Hematopoietic multipotent progenitor cell treated with erythropoietin and hydrocortisone succinate and interleukin-3 and kit ligand, for 17 days (in vitro differentiated cells): ENCODE data around the gene ALS2.
"Not testable (repeated sequence)": the region's sequence is repeated elsewhere in the genome, so short reads cannot be mapped to it uniquely, and the experiment has no call there.

Experiments
- DNase-seq: peaks from one replicate; pipeline ENCODE4 v3.0.0-alpha.2; 2015; ENCODE audit warnings: low spot score

Gene ALS2

GRCh38 chr2:201780674-201781493 is at the start of gene ALS2:
ALS2 (minus strand) TSS chr2:201780933; CDS start chr2:201768885, 12,048 bp downstream.
- DNase-seq, result peak; percentile 94

DNA sequence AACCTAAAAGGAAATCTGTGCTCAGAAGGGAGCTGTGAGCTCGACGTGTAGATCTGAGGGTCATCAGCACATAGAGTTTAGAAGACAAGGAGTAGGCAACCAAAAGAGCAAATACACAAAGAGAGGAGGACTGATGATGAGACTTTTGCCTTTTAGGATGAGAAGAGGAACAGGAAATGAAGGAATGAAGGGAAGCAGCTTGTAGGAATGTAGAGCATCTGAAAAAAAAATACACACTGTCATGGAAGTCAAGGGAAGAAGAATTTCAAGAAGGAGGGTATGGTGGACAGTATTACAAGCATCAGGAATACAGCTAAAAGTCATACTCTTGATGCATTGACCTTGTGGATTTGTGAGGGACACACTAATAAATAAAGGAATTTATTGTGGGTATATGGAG is 47.5 kb upstream of the ALS2 start:
- no peak for DNase-seq

- no peak for DNase-seq
Observed at GRCh38 chr2:201827621-201828020, 46.9 kb upstream of the ALS2 start.

DNA sequence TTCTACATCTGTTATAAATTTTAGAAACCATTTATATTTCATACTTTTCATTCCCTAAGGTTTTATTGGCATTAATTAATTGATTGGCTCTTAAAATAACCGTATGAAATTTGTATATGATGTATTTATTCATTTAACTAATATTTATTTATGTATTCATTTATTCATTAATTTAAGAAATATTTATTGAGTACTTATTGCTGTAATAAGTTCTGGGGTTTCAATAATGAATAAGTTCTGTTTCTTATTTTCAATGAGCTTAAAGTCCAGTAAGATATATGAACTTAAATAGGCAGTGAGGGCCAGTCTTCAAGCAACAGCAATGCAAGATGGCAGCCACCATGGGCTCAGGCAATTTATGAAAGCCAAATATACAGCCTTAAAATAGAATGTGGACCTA is 43.5 kb upstream of the ALS2 start:
- no peak for DNase-seq

GRCh38 chr2:201821080-201821479 is 40.3 kb upstream of the ALS2 start:
- DNase-seq, result no peak

GRCh38 chr2:201820383-201821007 is 39.8 kb upstream of the ALS2 start:
- DNase-seq, result no peak

GRCh38 chr2:201816657-201817575 is 36.2 kb upstream of the ALS2 start:
- no peak for DNase-seq

- no peak for DNase-seq
Observed at GRCh38 chr2:201813996-201814760, 33.4 kb upstream of the ALS2 start.

DNA sequence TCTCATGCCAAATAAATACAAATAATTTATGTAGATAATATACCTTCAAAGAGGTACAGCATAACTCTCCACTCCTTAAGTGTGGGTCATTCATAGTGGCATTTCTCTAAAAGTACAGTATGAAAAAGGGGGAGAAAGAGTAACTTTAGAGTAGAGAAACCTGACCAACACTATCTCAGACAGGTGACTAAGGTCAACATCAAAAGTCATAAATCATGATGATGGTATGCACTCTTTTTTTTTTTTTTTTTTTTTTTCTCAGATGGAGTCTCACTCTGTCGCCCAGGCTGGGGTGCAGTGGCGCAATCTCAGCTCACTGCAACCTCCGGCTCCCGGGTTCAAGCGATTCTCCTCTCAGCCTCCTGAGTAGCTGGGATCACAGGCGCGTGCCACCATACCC is 29.9 kb upstream of the ALS2 start:
- DNase-seq, result not testable (repeated sequence)

DNA sequence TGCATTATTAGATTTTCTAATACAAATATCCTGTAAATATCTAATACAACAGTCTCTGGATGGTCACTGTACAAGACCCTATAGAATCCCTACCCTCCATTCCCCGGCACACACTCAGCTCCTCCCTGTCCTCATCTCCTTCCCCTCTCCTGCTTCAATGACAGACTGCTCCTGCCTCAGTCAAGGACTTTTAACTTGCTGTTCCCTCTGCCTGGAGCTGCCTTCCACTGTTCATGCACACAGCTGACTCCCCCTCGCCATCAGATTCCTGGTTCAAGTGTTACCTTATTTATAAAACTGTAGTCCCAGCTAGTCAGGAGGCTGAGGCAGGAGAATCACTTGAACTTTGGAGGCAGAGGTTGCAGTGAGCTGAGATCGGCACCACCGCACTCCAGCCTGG is 28.9 kb upstream of the ALS2 start:
- no peak for DNase-seq

- DNase-seq, result no peak
Observed at GRCh38 chr2:201808027-201808426, 27.3 kb upstream of the ALS2 start.

DNA sequence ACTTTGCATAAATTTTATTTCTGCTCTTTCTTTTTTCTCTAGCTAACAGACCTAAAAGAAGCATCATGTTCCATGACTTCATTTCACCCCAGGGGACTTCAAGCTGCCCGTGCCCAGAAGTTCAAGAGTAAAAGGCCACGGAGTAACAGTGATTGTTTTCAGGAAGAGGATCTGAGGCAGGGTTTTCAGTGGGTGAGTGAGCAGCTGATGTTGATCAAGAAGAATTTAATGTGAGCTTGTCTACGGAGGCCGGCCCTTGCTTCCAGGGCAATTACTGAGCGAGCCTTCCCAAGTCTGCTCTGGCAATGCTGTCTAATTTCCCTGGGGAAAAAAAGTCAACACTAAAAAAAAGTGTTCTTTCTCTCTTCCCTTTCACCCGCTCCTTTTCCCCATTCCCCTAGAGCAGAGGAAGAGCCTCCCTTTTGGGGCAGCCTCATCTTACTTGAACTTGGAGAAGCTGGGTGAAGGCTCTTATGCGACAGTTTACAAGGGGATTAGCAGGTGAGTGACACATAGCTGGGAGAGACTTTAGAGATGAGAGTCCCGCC is 26.8 kb upstream of the ALS2 start:
- no peak for DNase-seq

DNA sequence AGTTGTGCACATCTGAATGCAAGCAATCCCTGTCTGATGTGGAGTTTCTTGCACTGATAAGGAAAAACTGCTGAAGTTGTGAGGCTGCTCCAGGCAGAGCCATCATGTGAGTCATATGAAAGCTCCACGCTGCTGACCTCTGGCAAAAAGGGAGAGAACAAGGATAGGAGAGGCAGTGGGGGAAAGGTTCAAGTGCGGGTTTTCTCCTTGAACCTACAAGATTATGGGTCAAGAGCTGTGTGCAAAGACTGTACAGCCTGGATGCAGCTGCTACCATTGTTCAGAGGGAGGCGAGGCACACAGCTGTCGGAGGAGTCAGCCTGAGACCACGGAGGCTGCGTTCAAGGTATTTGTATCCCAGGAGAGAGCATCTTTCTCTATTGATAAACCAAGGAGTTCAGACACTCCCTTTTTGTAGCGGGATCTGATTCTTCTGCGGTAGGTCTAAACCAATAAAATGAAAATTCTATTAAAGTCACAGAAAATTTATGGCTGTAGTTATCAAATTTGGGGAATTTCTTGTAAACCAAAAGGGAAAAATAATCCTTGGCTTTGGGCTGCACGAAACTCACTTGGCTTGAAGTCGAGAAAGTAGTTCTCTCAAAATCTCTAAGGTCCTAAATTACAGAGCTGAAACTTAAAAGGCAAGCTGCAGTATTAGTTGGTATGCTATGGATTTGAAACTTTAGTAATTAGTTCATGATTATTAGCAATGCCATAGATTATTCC is 25.9 kb upstream of the ALS2 start, which contains the start of gene CDK15:
Gene CDK15, plus strand, starts transcription at position 96 of the 729 bp plus-strand sequence. Its CDS starts 128 bp downstream, at position 224.
- no peak for DNase-seq

DNA sequence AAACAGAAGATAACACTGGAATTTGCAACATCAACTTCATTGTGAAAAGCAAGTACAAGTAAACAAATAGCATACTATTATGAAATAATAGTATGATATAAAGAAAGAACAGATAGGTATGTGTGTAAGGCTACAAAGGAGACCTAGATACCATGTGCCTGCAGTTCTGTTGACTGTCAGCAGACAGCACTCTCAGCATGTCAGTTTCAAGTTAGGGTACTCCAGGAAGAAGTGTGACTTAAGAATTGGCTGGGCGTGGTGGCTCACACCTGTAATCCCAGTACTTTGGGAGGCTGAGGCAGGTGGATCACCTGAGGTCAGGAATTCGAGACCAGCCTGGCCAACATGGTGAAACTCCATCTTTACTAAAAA is 18.2 kb upstream of the ALS2 start:
- not testable (repeated sequence) for DNase-seq

DNA sequence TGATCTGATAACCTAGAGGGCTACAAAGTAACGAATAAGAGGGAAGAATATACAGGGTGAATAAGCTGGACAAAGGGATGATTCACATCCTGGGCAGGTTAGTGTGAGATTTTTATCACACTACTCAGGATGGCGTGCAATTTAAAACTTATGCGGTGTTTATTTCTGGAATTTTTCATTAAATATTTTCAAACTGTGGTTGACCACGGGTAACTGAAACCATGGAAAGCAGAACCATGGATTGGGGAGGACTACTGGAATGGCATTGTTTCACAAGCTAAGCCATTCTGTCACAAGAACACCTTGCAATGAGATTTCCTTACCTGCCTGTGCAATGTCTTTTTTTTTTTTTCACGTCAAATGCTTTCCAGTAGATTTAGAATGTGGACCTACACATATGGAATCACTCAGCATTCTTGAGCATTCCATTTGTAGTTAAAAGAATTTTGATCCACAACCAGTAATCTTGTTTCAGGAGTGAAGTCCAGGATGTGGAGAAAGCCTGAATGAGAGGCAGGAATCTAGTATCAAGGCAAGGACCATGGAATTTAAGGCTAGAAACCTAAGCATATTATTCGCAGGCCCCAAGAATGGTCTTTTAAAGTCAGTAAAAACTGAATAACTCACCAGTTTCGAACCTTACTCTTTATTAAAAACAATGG is 17.6 kb upstream of the ALS2 start:
- DNase-seq, result no peak

- DNase-seq, result no peak
Observed at GRCh38 chr2:201797175-201797840, 16.6 kb upstream of the ALS2 start.

DNA sequence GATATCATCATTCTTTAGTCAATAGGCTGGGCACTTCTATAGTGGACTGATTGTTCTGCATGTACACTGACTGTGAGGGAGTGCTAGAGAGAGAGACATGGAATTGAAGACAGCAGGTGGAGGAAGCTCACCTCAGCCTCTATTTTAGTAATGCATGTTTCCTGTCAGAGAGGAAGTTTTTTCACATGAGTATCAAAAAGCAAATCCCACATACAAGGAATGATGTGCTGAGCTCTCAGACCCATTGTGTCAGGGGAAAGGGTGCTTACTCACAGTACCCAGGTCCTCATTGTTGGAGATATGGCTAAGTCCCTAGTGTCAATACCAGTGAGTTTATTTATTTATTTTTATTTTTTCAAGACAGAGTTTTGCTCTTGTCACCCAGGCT is 15.7 kb upstream of the ALS2 start:
- DNase-seq, result no peak

DNA sequence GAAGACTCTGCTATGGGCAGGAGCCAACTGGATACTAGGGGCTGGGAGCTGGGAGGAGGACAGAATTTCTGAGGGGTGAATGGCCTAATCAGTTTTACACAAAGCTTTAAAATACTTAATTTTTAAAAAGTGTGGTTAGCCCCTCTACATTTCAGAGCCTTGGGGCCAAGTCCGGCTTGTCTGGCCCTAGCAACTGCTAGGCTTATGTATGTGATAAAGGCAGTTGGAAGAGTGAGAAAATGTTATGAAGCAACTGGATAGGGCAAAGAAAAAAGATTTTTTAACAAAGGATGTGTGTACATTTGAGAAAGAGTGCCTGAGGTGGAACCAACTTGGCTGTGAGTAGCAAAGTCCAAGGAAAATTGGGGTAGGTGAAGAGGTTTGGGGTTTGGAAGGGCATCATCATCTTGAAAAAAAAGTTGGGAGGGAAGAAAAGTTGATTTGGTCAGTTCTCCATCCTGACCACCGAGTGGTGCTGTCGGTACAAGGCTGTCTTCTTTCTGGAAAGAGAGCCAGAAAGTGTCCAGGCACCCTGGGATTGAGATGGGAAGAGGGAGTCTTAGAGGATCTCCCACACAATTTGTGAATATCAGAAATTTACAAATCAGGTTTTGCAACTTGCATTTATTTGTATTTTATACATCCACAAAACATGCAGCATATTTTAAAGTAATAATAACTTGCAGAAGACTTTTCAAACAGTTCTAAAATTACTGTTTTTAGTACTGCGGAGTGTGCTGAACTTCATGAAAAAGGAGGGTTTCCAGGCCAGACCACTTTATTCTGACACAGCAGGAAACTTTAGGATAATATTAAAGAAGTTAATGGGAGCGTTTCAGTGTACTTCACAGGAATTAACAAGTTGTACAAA is 15.1 kb upstream of the ALS2 start:
- DNase-seq, result peak; percentile 28

- DNase-seq, result no peak
Observed at GRCh38 chr2:201794294-201794693, 13.6 kb upstream of the ALS2 start.
